HuH-7 (cell line): Measurements from ENCODE around the gene RGS7.
"Not testable (repeated sequence)": the region's sequence is repeated elsewhere in the genome, so short reads cannot be mapped to it uniquely, and the experiment has no call there.

Experiments
- DNase-seq: peaks from one replicate; pipeline ENCODE4 v3.0.0; 2011; ENCODE audit warnings: low spot score

The RGS7 gene

DNA sequence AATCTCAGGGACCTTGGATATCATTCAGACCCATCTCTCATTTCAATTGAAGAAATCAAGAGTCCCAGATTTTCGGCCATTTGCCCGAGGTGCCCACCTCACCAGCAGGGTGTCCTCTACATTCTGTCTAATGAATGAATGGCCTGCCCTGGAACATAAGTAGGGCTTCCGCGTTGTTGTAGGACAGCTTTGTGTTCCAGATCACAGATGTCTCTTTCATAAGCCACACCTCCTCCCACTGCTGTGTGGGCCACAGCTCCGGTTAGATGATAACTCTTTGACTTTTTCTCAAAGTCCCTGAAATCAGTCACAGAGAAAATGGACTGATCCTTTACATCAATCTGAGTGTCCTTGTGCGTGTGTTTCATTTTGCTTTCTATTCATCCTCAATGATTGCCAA, 144.4 kb downstream of the RGS7 start:
- no peak for DNase-seq

DNA sequence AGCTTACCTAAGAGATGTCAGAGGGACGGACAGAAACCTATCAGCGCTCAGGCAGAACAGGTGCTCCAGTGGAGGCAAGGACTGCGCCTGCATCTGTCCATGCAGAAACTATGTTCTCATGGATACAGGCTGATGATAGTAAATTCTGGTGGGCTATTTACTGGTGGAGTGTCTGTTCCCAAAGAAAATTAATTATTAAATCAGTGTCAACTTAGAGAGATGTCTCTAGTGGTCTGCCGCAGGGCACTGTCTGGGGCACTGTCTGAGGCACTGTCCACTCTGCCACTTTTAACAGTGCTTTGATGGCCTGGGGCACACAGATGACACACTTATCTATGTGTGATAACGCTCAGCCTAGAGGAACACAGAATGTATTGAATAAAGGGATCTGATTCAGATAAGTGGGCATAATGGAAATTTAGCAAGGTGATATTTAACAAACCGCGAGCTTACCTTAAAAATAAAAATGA, 148.1 kb downstream of the RGS7 start:
- DNase-seq = no peak

DNA sequence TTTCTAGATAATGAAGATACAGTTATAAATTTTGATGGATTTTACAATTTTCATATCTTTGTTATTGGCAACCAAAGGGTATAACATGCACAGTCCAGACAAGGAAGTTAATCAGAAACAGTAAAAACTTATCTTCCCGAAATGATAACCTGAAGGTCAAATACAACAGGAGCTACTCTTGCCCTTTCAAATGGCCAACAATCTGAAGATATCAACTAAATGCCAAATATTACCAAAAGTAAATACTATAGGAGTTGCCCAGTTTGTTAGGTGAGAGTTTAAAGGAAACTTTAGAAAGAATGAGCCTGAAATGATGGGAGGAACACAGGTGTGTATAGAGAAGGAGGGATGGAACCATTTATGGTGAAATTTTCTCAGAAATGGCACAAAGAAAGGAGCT, 153.2 kb downstream of the RGS7 start:
- no peak for DNase-seq

DNA sequence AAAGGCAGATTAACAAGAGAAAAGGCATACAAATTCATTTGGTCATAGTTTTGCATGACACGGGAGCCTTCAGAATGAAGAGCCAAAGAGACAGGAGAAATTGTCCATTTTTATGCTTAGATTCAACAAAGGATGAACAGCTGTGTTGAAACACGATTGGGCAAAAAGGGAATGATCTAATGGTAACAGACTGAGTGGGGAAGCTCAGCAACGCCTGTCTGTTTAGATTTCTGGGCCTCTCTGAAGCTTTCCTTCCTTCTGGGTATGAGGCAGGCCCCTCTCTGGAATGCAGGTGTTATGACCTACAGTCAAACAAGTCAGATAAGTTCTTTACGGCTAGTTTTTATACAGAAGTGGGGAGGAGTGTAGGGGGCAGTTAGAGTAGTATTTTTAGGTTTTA, 154.6 kb downstream of the RGS7 start:
- peak; percentile 22 for DNase-seq

DNA sequence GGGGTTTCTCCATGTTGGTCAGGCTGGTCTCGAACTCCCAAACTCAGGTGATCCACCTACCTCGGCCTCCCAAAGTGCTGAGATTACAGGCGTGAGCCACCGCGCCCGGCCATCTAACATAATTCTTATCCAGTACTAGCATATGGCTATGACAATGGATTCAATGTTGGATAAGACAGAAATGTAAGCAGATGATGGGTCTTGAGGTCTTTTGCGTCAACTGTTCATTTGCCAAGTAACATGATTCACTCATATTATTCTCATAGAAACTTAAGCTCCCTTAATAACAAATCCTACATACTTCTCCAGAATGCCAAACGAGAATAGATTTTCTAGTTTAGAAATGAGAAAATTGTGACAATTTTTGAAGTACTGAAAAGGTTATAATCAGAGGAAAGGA, 170.3 kb downstream of the RGS7 start:
- DNase-seq = no peak

DNA sequence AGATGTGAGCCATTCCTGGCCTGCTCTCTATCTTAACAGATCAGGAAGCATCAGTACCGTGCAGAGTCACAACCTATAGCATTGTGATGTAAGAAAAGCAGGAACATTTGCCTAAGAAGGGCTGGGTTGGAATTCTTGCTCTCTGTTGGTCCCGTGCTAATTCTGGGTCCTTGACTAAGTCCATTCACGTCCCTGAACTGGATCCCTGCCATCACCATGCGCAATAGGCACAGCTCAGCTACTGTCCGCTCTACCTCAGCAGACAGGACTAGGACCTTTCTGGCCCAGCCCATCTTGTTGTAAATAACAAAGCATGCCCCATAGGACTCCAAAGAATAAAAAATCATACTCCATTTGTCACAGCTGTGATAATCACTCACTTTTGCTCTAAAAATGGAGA, 175.0 kb downstream of the RGS7 start:
- DNase-seq = no peak

DNA sequence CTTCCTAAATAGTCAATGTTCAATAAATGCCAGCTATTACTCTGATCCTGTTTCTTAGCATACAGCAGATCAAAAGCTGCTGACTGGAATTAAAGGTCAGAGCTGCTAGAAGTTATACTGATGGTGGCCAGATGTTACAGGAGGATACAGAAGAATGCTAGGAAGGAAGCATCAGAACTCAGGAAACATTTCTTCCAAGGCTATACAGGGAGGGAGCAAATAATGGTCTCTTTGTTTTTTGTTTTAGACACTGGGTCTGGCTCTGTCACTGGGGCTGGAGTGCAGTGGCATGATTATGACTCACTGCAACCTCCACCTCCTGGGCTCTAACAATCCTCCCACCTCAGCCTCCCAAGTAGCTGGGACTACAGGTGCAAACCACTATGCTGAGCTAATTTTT, 175.5 kb downstream of the RGS7 start:
- DNase-seq = no peak

DNA sequence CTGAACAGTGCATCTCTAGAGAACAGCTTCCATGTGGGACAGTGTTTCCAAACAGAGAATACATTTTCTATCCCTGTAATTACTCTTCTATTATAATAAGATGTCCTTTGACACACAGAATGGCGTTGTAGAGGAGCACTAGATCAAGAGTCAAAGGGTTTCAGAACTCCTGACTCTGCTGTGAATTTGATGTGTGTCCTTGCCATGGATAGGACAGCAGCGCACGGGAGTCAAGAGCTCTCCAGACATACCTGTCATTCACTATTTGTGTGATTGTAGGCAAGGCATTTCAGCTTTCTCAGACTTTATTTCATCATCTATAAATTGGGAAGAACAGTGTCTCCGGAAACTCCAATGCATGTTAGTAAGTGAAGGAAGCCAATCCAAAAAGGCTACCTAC, 176.4 kb downstream of the RGS7 start:
- DNase-seq = no peak

DNA sequence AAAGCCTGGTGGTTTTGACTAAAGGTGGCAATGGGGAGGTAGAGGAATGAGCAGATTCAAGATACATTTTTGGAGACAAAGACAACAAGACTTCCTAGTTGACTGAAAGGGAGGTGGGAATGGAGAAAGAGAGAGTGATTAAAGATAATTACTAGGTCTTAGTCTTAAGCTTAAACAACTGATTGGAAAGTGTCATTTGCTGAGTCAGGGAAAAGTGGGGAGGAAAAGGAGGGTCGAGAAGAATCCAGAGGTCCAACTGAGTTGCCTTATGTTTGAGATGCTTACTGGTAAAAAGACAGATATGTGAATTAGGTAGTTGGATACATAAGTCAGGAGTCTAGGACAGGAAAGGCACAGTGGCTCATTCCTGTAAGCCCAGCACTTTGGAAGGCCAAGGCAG, 179.3 kb downstream of the RGS7 start:
- no peak for DNase-seq

DNA sequence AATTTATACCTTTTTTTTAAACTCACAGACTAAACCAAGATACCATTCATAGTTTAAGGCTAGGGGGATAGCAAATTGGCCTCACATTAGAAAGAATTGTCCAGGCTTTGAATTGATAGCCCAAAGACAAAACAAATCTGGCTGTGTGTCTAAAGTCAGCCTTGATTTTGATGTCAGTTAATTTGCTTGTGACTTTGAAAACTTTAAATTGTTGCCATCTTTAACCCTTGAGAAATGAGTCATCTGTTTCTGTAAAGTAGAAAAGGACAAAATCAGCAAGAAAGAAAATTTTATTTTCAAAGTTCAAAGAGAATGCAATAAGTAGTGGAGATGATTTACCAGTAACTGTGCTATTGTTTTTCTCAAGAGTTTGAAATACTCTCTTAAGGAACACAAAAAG, 184.5 kb downstream of the RGS7 start:
- no peak for DNase-seq

DNA sequence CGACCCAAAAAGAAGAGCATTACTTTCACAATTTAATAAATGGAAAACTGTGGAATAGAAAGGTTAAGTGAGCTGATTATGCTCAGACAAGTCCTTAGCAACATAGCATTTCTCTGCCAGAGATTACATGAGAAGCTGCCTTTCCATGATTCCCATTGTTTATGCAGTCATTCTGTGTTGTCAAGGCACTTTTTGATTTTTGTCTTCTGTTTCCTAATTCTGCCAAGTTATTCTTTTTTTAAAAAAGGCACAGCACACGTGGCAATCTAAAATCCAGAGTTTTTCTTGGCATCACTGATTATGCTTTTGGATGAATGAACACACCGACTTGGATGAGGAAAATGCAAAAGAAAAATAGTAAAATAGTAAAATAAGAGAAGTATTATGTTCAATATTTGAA, 185.0 kb downstream of the RGS7 start:
- DNase-seq = no peak

DNA sequence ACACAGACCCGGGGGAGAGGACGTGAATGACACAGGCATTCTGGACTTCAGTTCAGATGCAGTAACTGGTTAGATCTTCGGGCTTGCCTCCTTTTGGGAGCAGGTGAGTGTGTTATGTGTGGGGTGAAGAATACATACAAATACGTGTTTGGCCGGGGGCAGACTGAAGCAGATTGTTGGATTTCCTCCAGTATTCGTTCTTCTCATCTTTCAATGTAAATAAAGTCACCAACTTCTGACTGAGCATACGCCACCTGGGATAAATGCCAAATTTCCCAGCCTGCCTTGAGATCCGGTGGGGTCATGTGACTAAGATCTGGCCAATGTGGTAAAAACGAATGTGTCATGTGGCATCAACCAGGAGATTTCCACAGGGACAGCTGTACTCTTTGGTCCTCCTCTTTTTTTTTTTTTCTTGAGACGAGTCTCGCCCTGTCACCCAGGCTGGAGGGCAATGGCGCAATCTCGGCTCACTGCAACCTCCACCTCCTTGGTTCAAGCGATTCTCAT, 189.8 kb downstream of the RGS7 start:
- DNase-seq = no peak

DNA sequence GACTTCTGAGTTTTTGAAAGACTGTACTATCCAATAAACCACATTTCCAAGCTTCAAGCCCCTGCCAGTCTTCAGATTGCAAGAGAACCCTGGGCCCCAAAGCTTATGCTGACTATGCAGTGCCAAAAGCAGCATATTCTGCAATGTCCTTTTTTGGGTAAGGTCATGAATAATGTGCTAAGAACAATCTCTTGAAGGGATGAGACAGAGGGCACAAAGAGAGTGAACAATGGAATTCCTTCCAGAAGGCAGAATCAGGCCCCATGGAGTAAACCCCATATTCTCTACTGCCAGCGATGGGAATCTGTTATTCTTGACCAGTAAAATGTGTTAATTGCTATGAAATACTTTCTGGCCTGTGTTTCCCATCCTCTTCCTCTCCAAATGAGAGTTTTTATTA, 190.4 kb downstream of the RGS7 start:
- no peak for DNase-seq

DNA sequence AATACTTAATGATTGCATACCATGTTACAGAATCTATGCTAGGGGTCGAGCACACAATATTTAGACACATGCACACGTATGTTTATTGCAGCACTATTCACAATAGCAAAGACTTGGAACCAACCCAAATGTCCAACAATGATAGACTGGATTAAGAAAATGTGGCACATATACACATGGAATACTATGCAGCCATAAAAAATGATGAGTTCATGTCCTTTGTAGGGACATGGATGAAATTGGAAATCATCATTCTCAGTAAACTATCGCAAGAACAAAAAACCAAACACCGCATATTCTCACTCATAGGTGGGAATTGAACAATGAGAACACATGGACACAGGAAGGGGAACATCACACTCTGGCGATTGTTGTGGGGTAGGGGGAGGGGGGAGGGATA, 191.7 kb downstream of the RGS7 start:
- DNase-seq = not testable (repeated sequence)

DNA sequence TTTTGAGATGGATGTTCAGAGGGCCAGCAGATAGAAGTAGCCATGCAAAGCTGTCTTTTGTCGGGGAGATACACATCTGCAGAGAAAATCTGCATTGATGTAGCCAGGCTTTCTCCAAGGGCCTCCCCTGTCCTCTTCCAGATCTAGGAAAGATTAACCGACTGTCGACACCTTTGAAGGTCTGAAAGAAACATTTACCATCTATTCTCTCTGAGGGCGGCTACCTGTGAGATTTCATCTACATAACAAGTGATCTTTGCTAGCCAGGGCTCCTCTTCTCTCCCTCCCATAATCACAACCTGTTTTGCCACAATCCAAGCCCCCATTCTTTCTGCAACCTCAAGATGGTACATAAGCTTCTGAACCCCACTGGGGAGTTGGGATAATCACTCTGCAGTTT, 193.6 kb downstream of the RGS7 start:
- DNase-seq = no peak

DNA sequence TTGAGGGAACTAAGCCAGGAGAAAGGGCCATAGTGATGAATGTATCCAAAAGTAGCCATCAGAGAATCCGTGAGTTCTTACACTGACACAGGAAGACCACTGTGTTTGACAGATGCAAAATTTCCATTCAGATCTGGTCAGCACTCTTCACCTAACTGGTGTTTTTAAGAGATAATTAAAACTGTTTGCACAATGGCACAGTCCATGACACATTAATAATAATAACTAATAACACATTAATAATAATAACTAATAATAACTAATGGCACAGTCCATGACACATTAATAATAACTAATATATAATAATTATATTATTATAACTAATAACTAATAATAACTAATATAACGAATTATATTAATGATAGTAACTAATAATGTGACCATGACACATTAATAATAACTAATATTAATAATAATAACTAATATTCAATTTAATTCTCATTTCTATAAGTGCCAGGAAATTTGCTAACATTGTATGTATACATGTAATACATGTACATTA, 195.8 kb downstream of the RGS7 start:
- no peak for DNase-seq

DNA sequence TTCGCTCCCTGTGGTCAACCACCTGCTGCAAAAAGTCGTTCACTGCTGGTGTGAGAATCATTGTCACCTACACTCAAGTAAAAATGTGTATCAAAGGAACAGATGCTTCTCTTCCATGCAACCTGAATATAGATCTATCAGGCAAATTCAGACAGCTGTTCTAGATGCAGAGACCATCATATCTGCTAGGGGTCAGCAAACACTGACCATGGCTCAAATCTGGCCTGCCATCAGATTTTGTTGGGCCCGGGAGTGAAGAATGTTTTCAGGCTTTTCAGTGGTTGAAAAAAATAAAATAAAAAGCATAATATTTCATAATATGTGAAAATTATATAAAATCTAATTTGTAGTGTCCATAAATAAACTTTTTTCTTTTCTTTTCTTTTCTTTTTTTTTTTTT, 199.6 kb downstream of the RGS7 start:
- DNase-seq = peak; percentile 15

DNA sequence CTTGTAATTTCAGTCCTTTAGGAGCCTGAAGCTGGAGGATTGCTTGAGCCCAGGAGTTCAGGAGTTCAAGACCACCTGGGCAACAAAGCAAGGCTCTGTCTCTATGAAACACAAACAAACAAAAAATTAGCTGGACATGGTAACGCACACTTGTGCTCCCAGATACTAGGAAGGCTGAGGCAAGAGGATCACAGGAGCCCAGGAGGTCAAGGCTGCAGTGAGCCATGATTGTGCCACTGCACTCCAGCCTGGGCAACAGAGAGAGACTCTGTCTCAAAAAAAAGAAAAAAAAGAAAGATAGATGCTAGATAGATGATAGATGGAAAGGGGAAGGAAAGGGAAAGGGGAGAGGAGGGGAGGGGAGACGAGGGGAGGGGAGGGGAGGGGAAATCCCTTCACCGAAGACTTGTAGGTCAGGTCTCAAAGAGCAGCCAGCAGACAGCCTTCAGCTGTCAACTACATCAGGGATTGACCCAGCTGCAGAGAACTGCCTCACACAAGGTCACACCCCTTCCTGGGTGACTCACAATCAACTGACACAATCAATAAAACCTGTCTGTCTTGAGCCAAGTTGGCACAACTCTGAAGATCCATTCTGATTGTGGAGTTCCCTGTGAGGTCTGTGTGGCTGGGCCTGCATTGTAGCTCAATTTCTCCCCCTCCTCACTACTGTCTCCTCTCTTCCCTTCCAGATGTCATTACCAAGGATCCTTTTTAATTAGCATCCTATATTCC, 200.6 kb downstream of the RGS7 start:
- no peak for DNase-seq

DNA sequence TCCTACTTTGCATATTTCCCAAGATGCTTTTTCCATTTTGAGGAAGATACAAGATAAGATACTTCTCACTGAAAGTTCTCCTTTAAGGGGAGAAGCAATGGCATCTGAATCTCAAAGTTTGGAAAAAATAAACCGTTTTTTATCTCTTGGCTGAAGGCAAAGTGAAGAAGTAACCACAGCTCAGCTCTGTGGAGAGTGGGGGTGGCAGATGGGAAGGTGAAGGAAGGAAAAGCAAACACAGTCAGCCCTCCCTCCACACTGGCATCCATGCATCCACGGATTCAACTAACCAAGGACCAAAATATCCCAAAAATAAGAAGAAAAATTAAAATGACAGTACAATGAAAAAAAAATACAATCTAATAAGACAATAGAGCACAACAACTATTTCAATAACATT, 211.1 kb downstream of the RGS7 start:
- no peak for DNase-seq

DNA sequence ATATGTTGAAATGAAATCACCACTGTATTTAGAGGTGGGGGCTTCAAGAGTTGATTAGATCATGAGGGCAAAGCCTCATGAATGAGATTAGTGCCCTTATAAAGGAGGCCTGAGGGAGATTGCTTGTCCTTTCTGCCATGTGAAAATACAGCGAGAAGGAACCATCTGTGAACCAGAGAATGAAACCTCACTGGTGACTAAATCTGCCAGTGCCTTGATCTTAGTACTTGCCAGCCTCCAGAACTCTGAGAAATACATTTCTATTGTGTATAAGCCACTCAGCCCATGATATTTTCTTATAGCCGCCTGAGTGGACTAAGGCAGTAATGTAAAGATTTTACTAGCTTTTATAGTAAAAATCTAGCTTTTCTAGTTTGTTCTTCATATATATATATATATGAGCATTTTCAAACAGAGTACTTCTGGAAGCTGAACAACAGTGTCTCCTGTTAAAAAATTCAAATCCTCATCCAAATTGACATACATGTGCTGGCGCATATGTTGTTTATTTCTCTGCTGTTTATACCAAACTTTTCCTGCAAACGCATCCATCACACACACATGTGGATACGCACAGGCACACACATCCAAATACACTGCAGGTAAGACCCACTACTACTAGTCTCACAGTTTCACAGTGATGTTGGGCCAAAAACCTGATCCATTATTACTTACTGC, 213.1 kb downstream of the RGS7 start:
- DNase-seq = no peak

DNA sequence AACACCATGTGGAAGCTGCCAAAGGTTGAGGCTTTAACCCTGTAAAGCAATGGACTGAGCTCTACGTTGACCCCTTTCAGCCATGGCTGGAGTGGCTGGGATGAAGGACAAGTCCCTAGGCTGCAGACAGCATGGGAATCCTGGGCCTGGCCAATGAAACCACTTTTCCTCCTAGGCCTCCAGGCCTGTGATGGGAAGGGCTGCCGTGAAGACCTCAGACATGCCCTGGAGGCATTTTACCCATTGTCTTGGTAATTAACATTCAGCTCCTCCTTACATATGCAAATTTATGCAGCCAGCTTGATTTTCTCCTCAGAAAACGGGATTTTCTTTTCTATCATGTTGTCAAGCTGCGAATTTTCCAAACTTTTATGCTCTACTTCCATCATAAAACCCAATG, 214.5 kb downstream of the RGS7 start:
- no peak for DNase-seq

DNA sequence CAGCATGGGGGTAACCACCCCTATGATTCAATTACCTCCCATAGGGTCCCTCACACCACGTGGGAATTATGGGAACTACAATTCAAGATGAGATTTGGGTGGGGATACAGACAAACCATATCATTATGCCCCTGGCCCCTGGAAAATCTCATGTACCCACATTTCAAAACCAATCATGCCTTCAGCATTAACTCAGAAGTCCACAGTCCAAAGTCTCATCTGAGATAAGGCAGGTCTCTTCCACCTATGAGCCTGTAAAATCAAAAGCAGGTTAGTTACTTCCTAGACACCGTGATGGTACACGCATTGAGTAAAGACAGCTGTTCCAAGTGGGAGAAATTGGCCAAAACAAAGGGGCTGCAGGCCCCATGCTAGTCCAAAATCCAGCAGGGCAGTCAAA, 215.4 kb downstream of the RGS7 start:
- not testable (repeated sequence) for DNase-seq

DNA sequence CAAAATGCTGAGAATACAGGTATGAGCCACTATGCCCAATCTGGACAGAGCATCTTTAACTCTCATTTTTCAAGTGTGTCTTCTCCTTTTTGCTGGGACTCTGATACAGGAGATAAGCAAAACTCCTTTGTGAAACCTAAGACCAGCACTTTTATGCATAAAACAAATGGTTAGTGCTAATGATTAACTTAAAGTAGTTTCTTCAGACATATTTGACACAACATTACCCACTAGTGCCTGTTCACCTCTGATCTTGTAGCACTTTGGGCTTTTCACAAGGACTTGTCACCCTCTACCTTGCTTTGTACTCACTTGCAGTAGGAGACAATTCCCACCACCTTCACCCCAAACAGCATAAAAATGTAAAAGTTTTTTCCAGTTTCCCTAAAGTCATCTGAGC, 216.3 kb downstream of the RGS7 start:
- DNase-seq = no peak

DNA sequence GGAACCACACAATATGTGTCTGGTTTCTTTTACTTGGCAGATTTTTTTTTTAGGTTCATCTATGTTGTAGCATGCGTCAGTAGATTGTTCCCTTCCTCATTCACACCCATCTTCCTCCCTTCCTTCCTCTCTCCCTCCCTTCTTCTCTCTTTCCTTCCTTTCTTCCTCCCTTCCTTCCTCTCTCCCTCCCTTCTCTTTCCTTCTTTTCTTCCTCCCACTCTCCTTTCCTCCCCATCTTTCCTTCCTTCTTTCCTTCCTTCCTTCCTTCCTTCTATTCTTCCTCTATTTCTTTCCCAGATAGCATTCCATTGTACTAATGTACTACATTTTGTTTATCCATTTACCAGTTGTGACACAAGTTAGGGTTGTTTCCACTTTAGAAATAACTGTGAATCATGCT, 218.0 kb downstream of the RGS7 start:
- DNase-seq = no peak
